Ovary (tissue), 9 donors: ENCODE results near the gene BBX. TPM values are rescaled to one million over a fixed set of nuclear protein-coding genes. Genes with fewer than 3 reads are reported as not detected.

Experiments used
- DNase-seq, 5 donors: peaks; one replicate each; pipeline ENCODE4 v3.0.0-alpha.2; 2019 to 2020
- H3K27ac ChIP-seq, 2 donors: fragments of 200-600 bp; one replicate each; pipeline versions ENCODE4 v1.5.1 to v1.8.0; 2019 to 2022
- H3K27me3 ChIP-seq: fragments of 200-600 bp; one replicate; pipeline ENCODE4 v1.8.0; 2022
- H3K36me3 ChIP-seq: fragments of 200-600 bp; sonication (generic); one replicate; pipeline ENCODE4 v1.5.1; 2019
- H3K4me1 ChIP-seq: one replicate; pipeline ENCODE4 v1.8.1; 2013; ENCODE audit warnings: mild to moderate bottlenecking, moderate library complexity; ENCODE audit not compliant: insufficient read depth
- H3K4me3 ChIP-seq: fragments of 200-600 bp; sonication (generic); one replicate; pipeline ENCODE4 v1.5.1; 2017
- H3K9me3 ChIP-seq, 2 donors: fragments of 200-600 bp in 1 of 2; sonication (generic) in 1 of 2; one replicate each; pipeline versions ENCODE4 v1.5.1 to v1.8.1; 2013 to 2019; ENCODE audit warnings: mild to moderate bottlenecking in 1 of 2, moderate library complexity in 1 of 2
- CTCF ChIP-seq, 3 donors: fragments of 450-650 bp in 2 of 3; fragments of 200-600 bp in 1 of 3; IDR thresholded peaks; one replicate each; pipeline versions ENCODE4 v1.5.1 to v1.8.0; 2016 to 2022; ENCODE audit warnings: antibody characterized with exemption in 3 of 3, mild to moderate bottlenecking in 1 of 3
- EP300 ChIP-seq: sonication (generic); formaldehyde crosslinking; IDR thresholded peaks from one replicate; pipeline ENCODE4 v1.6.1; 2017; ENCODE audit warnings: antibody characterized with exemption
- POLR2A ChIP-seq: fragments of 450-650 bp; IDR thresholded peaks from one replicate; pipeline ENCODE4 v1.6.1; 2017; ENCODE audit warnings: antibody characterized with exemption, mild to moderate bottlenecking, moderate library complexity
- WGBS, 3 donors: extraction: QIAGEN DNeasy Blood & Tissue Kit in 1 of 3; methylation state at CpG; one replicate each; pipeline versions ENCODE4 v1.1.5 to v1.1.7; 2013 to 2017; 5-methylcytosine and 5-hydroxymethylcytosine counted together
- intact Hi-C, 4 donors: fragments of 100-400 bp; cut with DNase I; formaldehyde crosslinking; loops; one replicate each; pipeline versions ENCODE4 v1.11.0 to v1.15.1; 2022 to 2023
- polyA plus RNA-seq, 2 donors: library from polyadenylated mRNA; stranded (reverse); fragments of 200-250 nt in 1 of 2; fragments of 350-450 nt in 1 of 2; fragmentation: Illumina TruSeq in 1 of 2; extraction: RNeasy Lipid Tissue Mini Kit (QIAGEN cat#74804) in 1 of 2; gene quantifications; one replicate each; pipeline ENCODE4 v1.2.3, GENCODE V29; 2013 to 2014
- total RNA-seq, 7 donors: library from RNA; depleted of rRNA in 2 of 7; stranded (reverse); fragments of >200 nt in 2 of 7; fragmentation: NEBNext Ultra II Directional in 3 of 7; extraction: Animal tissue kit (Norgen Biotek cat#: 25700) in 3 of 7; gene quantifications; one replicate each; pipeline versions ENCODE4 v1.1.0 to v1.2.4, GENCODE V29; 2016 to 2023
- donor health status: DM: no; HTN: no; CAD: no; lungs with moderate emphysema.
- donor health status: DM: no; HTN: no; CAD: no.
- donor health status: Bipolar disorder and iron deficiency.
- donor health status: DM: yes; HTN: yes; CAD: no.
- donor health status: DM: no; HTN: no; CAD: no.
- donor health status: DM: yes; HTN: yes; CAD: no.

The BBX gene
- total and polyA plus RNA-seq, 9 donors: 15.8 to 114 (median 86.3) TPM

DNA sequence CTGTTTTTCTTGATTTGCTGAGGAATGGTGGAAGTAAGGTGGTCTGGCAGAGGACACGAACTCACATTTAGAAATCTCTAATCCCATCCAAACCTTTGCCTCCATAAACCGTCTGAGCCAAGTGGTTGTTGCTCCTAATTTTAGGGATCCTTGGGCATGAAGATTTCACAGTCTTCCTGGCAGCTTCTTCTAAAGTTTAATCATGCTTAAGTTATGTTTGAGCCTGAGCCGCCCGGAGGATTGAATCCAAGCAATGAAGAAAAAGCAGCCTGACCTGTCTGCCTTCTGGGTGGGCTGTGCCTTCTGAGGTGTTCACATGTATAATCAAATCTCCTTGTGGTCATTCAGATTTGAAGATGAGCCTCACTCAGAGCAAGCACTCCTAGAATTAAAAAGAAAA, 319.1 kb downstream of the BBX start:
- Histone ChIP-seq H3K4me1 (no peaks in the 10 kb centered on the region), H3K27me3 (no peaks in the 10 kb centered on the region), H3K36me3 (no peaks in the 10 kb centered on the region), H3K4me3 (no peak overlapping the region), H3K9me3 (no peaks in the 10 kb centered on the region), H3K27ac (no peak overlapping the region)
- TF ChIP-seq POLR2A (no peak), EP300 (no peak), CTCF (IDR thresholded peaks at IDR 0.05) (no peak)
- whole genome bisulfite sequencing, 3 donors: 27 to 46% (median 40%) methylated on average over 4 of the region's 4 CpGs
- no peak for DNase-seq
- intact Hi-C loops: no loop called here

- intact Hi-C loops: no loop called here
- WGBS, 3 donors: 79 to 93% (median 90%) methylated on average over 8 of the region's 8 CpGs
- Histone ChIP-seq H3K4me1 (no peaks in the 10 kb centered on the region), H3K27ac (no peak overlapping the region), H3K9me3 (no peaks in the 10 kb centered on the region), H3K4me3 (no peak overlapping the region), H3K27me3 (no peaks in the 10 kb centered on the region), H3K36me3 (no peaks in the 10 kb centered on the region)
- no peak for DNase-seq
- TF ChIP-seq POLR2A (no peak), EP300 (no peak), CTCF (IDR thresholded peaks at IDR 0.05) (no peak)
These were observed 320.2 kb downstream of the BBX start for GRCh38 chr3:107842940-107843339.

- DNase-seq: no peak
- intact Hi-C loops: no loop called here
- H3K9me3 ChIP-seq: no peaks in the 10 kb centered on the region
- H3K27ac ChIP-seq: no peak overlapping the region
- TF ChIP-seq POLR2A (no peak), EP300 (no peak), CTCF (IDR thresholded peaks at IDR 0.05) (no peak)
- no peaks in the 10 kb centered on the region for H3K4me1 ChIP-seq
- no peaks in the 10 kb centered on the region for H3K36me3 ChIP-seq
- H3K27me3 ChIP-seq: no peaks in the 10 kb centered on the region
- 65 to 68% (median 65%) methylated on average over 11 of the region's 11 CpGs for WGBS, 3 donors
- H3K4me3 ChIP-seq: no peak overlapping the region
These were observed 322.9 kb downstream of the BBX start for GRCh38 chr3:107845380-107846278.

GRCh38 chr3:107846279-107846852, 323.6 kb downstream of the BBX start:
- Histone ChIP-seq H3K4me1 (no peaks in the 10 kb centered on the region), H3K27ac (no peak overlapping the region), H3K36me3 (no peaks in the 10 kb centered on the region), H3K9me3 (no peaks in the 10 kb centered on the region), H3K4me3 (no peak overlapping the region), H3K27me3 (no peaks in the 10 kb centered on the region)
- intact Hi-C loops: no loop called here
- 67 to 72% (median 72%) methylated on average over 10 of the region's 10 CpGs for WGBS, 3 donors
- TF ChIP-seq CTCF (IDR thresholded peaks at IDR 0.05) (peak in 1 of 3 donors; percentile 24), POLR2A (no peak)
- peak; percentile 66 to 84 (median 71) for DNase-seq
